SK-N-SH treated with all-trans-retinoic acid at 6 μM for 48 hours (cell line): ENCODE measurements around the gene ERGIC1.

Source experiments
- ATAC-seq: fragments of 200-7000 bp; cut with Tn5 transposase; 3 replicates; pipeline ENCODE4 v1.9.1; 2020; ENCODE audit warnings: mild to moderate bottlenecking, moderate library complexity
- ARNTL ChIP-seq: fragments of 450-650 bp; formaldehyde crosslinking; IDR thresholded peaks from 2 replicates; pipeline ENCODE4 v1.5.0; 2020; ENCODE audit warnings: low read depth, mild to moderate bottlenecking, moderate library complexity, borderline replicate concordance
- BACH2 ChIP-seq: fragments of 250-450 bp; sonication (Bioruptor Pico); IDR thresholded peaks from 2 replicates; pipeline ENCODE4 v1.9.0; 2021; ENCODE audit warnings: mild to moderate bottlenecking, borderline replicate concordance
- CREB5 ChIP-seq: fragments of 250-450 bp; sonication (Bioruptor Pico); IDR thresholded peaks from 2 replicates; pipeline ENCODE4 v1.5.1; 2020; ENCODE audit warnings: low read depth, mild to moderate bottlenecking, moderate library complexity
- CSDC2 ChIP-seq: fragments of 250-450 bp; sonication (Bioruptor Pico); IDR thresholded peaks from 2 replicates; pipeline ENCODE4 v1.5.0; 2020; ENCODE audit warnings: mild to moderate bottlenecking, moderate library complexity
- CSRNP3 ChIP-seq: fragments of 250-450 bp; sonication (Bioruptor Pico); IDR thresholded peaks from 2 replicates; pipeline ENCODE4 v1.5.1; 2021; ENCODE audit warnings: mild to moderate bottlenecking, moderate library complexity
- ESRRG ChIP-seq: fragments of 250-450 bp; sonication (Bioruptor Pico); IDR thresholded peaks from 2 replicates; pipeline ENCODE4 v1.6.1; 2021; ENCODE audit warnings: mild to moderate bottlenecking
- GLIS3 ChIP-seq: fragments of 250-450 bp; sonication (Bioruptor Pico); IDR thresholded peaks from 2 replicates; pipeline ENCODE4 v1.5.0; 2020; ENCODE audit warnings: mild to moderate bottlenecking, moderate library complexity
- ISL1 ChIP-seq: fragments of 250-450 bp; sonication (Bioruptor Pico); IDR thresholded peaks from 2 replicates; pipeline ENCODE4 v2.1.2; 2022; ENCODE audit warnings: mild to moderate bottlenecking, moderate library complexity
- OSR1 ChIP-seq: fragments of 250-450 bp; sonication (Bioruptor Pico); IDR thresholded peaks from 2 replicates; pipeline ENCODE4 v1.8.0; 2022; ENCODE audit warnings: moderate library complexity, mild to moderate bottlenecking, inconsistent platforms
- PATZ1 ChIP-seq: fragments of 250-450 bp; sonication (Bioruptor Pico); IDR thresholded peaks from 2 replicates; pipeline ENCODE4 v1.8.0; 2020; ENCODE audit warnings: mild to moderate bottlenecking, moderate library complexity, borderline replicate concordance
- RARB ChIP-seq: fragments of 250-450 bp; sonication (Bioruptor Pico); IDR thresholded peaks from 2 replicates; pipeline ENCODE4 v1.8.0; 2021; ENCODE audit warnings: mild to moderate bottlenecking, moderate library complexity
- SNAI2 ChIP-seq: fragments of 250-450 bp; sonication (Bioruptor Pico); IDR thresholded peaks from 2 replicates; pipeline ENCODE4 v1.5.0; 2020; ENCODE audit warnings: mild to moderate bottlenecking, moderate library complexity
- TCF4 ChIP-seq: fragments of 250-450 bp; sonication (Bioruptor Pico); IDR thresholded peaks from 2 replicates; pipeline ENCODE4 v1.8.0; 2021; ENCODE audit warnings: mild to moderate bottlenecking, moderate library complexity, borderline replicate concordance
- TOX ChIP-seq: fragments of 250-450 bp; sonication (Bioruptor Pico); IDR thresholded peaks from 2 replicates; pipeline ENCODE4 v1.8.0; 2021; ENCODE audit warnings: mild to moderate bottlenecking, moderate library complexity, borderline replicate concordance
- TSHZ2 ChIP-seq: fragments of 250-450 bp; sonication (Bioruptor Pico); IDR thresholded peaks from 2 replicates; pipeline ENCODE4 v1.5.0; 2020; ENCODE audit warnings: mild to moderate bottlenecking, moderate library complexity
- ZC3H10 ChIP-seq: fragments of 250-450 bp; sonication (Bioruptor Pico); IDR thresholded peaks from 2 replicates; pipeline ENCODE4 v1.5.1; 2021; ENCODE audit warnings: mild to moderate bottlenecking, moderate library complexity
- ZFP3 ChIP-seq: fragments of 250-450 bp; sonication (Bioruptor Pico); IDR thresholded peaks from 2 replicates; pipeline ENCODE4 v1.5.0; 2020; ENCODE audit warnings: mild to moderate bottlenecking, moderate library complexity
- ZFP30 ChIP-seq: fragments of 450-650 bp; formaldehyde crosslinking; IDR thresholded peaks from 2 replicates; pipeline ENCODE4 v1.5.0; 2022; ENCODE audit warnings: mild to moderate bottlenecking, moderate library complexity
- ZNF565 ChIP-seq: fragments of 450-650 bp; formaldehyde crosslinking; conservative IDR thresholded peaks from 2 replicates; pipeline ENCODE4 v1.5.0; 2020; ENCODE audit warnings: low read depth, mild to moderate bottlenecking, moderate library complexity
- ZNF70 ChIP-seq: fragments of 450-650 bp; formaldehyde crosslinking; IDR thresholded peaks from 2 replicates; pipeline ENCODE4 v1.5.0; 2020; ENCODE audit warnings: mild to moderate bottlenecking, moderate library complexity
- ZNF8 ChIP-seq: fragments of 450-650 bp; formaldehyde crosslinking; IDR thresholded peaks from 2 replicates; pipeline ENCODE4 v1.5.0; 2020; ENCODE audit warnings: mild to moderate bottlenecking, moderate library complexity

ERGIC1 gene

GRCh38 chr5:172874647-172875504 lies 40.8 kb downstream of the ERGIC1 start:
- no peak for ATAC-seq
- TF ChIP-seq ZFP30 (CRISPR knock-in tag) (no peak), ARNTL (CRISPR knock-in tag) (no peak), GLIS3 (CRISPR knock-in tag) (no peak), ISL1 (CRISPR knock-in tag) (no peak), CSDC2 (no peak), ZNF565 (CRISPR knock-in tag) (no peak), BACH2 (no peak), CREB5 (no peak), SNAI2 (CRISPR knock-in tag) (no peak), TOX (CRISPR knock-in tag) (no peak), ZFP3 (CRISPR knock-in tag) (no peak), ZC3H10 (CRISPR knock-in tag) (no peak), CSRNP3 (CRISPR knock-in tag) (no peak)

- TF ChIP-seq BACH2 (no peak), ZNF70 (CRISPR knock-in tag) (no peak), TCF4 (CRISPR knock-in tag) (no peak), TSHZ2 (CRISPR knock-in tag) (no peak), CREB5 (no peak), CSDC2 (no peak), OSR1 (CRISPR knock-in tag) (no peak), ZC3H10 (CRISPR knock-in tag) (no peak)
Observed at GRCh38 chr5:172875505-172876279, 41.6 kb downstream of the ERGIC1 start.

GRCh38 chr5:172876578-172876977 lies 42.5 kb downstream of the ERGIC1 start:
- TF ChIP-seq ARNTL (CRISPR knock-in tag) (no peak), CSRNP3 (CRISPR knock-in tag) (no peak), BACH2 (no peak), ESRRG (CRISPR knock-in tag) (no peak), ZFP30 (CRISPR knock-in tag) (no peak), ZNF8 (CRISPR knock-in tag) (no peak), GLIS3 (CRISPR knock-in tag) (no peak), SNAI2 (CRISPR knock-in tag) (no peak), ZC3H10 (CRISPR knock-in tag) (no peak), RARB (CRISPR knock-in tag) (no peak), ZNF70 (CRISPR knock-in tag) (no peak), CREB5 (no peak), OSR1 (CRISPR knock-in tag) (no peak), ISL1 (CRISPR knock-in tag) (no peak), ZFP3 (CRISPR knock-in tag) (no peak), ZNF565 (CRISPR knock-in tag) (no peak), CSDC2 (no peak), PATZ1 (CRISPR knock-in tag) (no peak)
- ATAC-seq = no peak

More at GRCh38 chr5:172875505-172876279, 41.6 kb downstream of the ERGIC1 start:
- peak; percentile 73 for ATAC-seq
